ENCODE results near the gene ZNF536. TPM values are rescaled to one million over a fixed set of nuclear protein-coding genes. Genes with fewer than 3 reads are reported as not detected.

Gene ZNF536
- total and polyA plus RNA-seq, 9 of the 15 experiments (the other 6 are each of a cell fraction or from before 2014, with no cell fraction given): not detected

- no peak for TF ChIP-seq CHAMP1 (IDR thresholded peaks at IDR 0.05)
- TF ChIP-seq NFIX (CRISPR knock-in tag; IDR thresholded peaks at IDR 0.05; ENCODE audit: low read depth): no peak
- TF ChIP-seq ILF3 (IDR thresholded peaks at IDR 0.05; ENCODE audit: borderline replicate concordance): no peak
- no peak for TF ChIP-seq NFE2 (IDR thresholded peaks at IDR 0.05; ENCODE audit: low read depth)
- no peak for TF ChIP-seq NELFE (IDR thresholded peaks at IDR 0.05; ENCODE audit: insufficient read depth, insufficient read length)
Measured at GRCh38 chr19:30340771-30341561, 31.2 kb upstream of the ZNF536 start (continued).

GRCh38 chr19:30341611-30342201 lies 30.5 kb upstream of the ZNF536 start:
- H3K4me2 ChIP-seq (ENCODE audit: insufficient read depth, low read length): no peak overlapping the region
- no peaks in the 10 kb centered on the region for H3K79me2 ChIP-seq (ENCODE audit: control insufficient read depth, insufficient read depth, low read length)
- intact Hi-C loops (cut with micrococcal nuclease): no loop called here
- H3K9ac ChIP-seq (ENCODE audit: insufficient read depth in 1 of 2, low read depth in 2 of 2, low read length in 2 of 2): no peak overlapping the region
- H2AFZ ChIP-seq (ENCODE audit: low read depth, low read length): no peak overlapping the region
- ATAC-seq (no peak), FAIRE-seq (no peak), DNase-seq (ENCODE audit: extremely low read depth in 1 of 4, low spot score in 3 of 4) (no peak)
- POLR2A ChIA-PET: no interaction called here
- no peaks in the 10 kb centered on the region for H3K4me1 ChIP-seq (replicated peaks in 1 of 2; ENCODE audit: control insufficient read depth in 2 of 2, insufficient read depth in 2 of 2, low read length in 2 of 2)
- no peaks in the 10 kb centered on the region; a peak in 2 of 5 replicates for H3K27me3 ChIP-seq (ENCODE audit: control insufficient read depth in 2 of 2, insufficient read depth in 2 of 2, low read length in 2 of 2)
- H4K20me1 ChIP-seq (replicated peaks; ENCODE audit: control insufficient read depth, insufficient read depth, low read length): peaks cover 6% of the 10 kb centered on the region; the same call in 1 of the 2 replicates
- BruUV-seq (replicated peaks): no TSS peak
- no peaks in the 10 kb centered on the region for H3K36me3 ChIP-seq (ENCODE audit: control insufficient read depth, insufficient read depth, low read length)
- TF ChIP-seq AFF1 (IDR thresholded peaks at IDR 0.05; ENCODE audit: low read depth in 1 of 2, partially characterized antibody in 2 of 2) (no peak), KDM4B (IDR thresholded peaks at IDR 0.05; ENCODE audit: borderline replicate concordance in 2 of 2, low read depth in 1 of 2) (no peak)
- in situ Hi-C loops (cut with MboI): no loop called here
- H3K9me3 ChIP-seq (replicated peaks; ENCODE audit: control insufficient read depth, insufficient read depth, low read depth, low read length): no peaks in the 10 kb centered on the region
- H3K27ac ChIP-seq (ENCODE audit: extremely low read depth, low read depth, low read length): no peak overlapping the region
- CTCF ChIA-PET (ENCODE audit: low intra/inter-chr PET ratio): no interaction called here
- no peaks in the 10 kb centered on the region for H3K9me1 ChIP-seq (ENCODE audit: control insufficient read depth, insufficient read depth, low read length)
- H3K4me3 ChIP-seq: no peak overlapping the region
